Panc1 (cell line): ENCODE data around the gene FRY. TPM values are rescaled to one million over a fixed set of nuclear protein-coding genes. Genes with fewer than 3 reads are reported as not detected.

Experiments
- ATAC-seq: fragments of 200-7000 bp; cut with Tn5 transposase; 2 replicates; pipeline ENCODE4 v1.9.1; 2020; ENCODE audit warnings: mild to moderate bottlenecking, moderate library complexity
- BruUV-seq: library from RNA; stranded (reverse); fragments of 400-500 nt; replicated peaks from 2 replicates; lab custom pipeline; 2021; lab: Mats Ljungman, UMichigan
- CTCF ChIA-PET: fragments of 300-600 bp; sonication (Branson Sonifier 250); formaldehyde crosslinking; loops from one replicate; lab custom pipeline; 2022; ENCODE audit warnings: antibody characterized with exemption; lab: Charles Lee
- POLR2A ChIA-PET: fragments of 300-600 bp; sonication (Branson Sonifier 250); formaldehyde crosslinking; loops from one replicate; lab custom pipeline; 2022; ENCODE audit warnings: antibody characterized with exemption; lab: Charles Lee
- DNase-seq: peaks from one replicate; pipeline ENCODE4 v3.0.0-alpha.2; 2010; ENCODE audit warnings: low read depth, low spot score
- H3K27ac ChIP-seq: 2 replicates; pipeline ENCODE4 v1.5.1; 2011; ENCODE audit warnings: mild to moderate bottlenecking, low read length, inconsistent platforms
- H3K27me3 ChIP-seq: fragments of 200-500 bp; sonication (Bioruptor generic); 2 replicates; pipeline ENCODE4 v1.6.0; 2014; ENCODE audit warnings: low read length, inconsistent platforms; ENCODE audit not compliant: control insufficient read depth, insufficient read depth
- H3K36me3 ChIP-seq: fragments of 200-500 bp; sonication (Bioruptor generic); 2 replicates; pipeline ENCODE4 v1.5.1; 2014; ENCODE audit warnings: inconsistent platforms, mild to moderate bottlenecking, low read length, moderate library complexity; ENCODE audit not compliant: control insufficient read depth, insufficient read depth
- H3K4me1 ChIP-seq: 2 replicates; pipeline ENCODE4 v1.5.1; 2011; ENCODE audit warnings: inconsistent platforms, mild to moderate bottlenecking, low read length, moderate library complexity; ENCODE audit not compliant: control insufficient read depth, insufficient read depth
- H3K4me3 ChIP-seq, 2 experiments: 2 replicates each; pipeline ENCODE4 v1.5.1; 2011 to 2012; ENCODE audit warnings: low read depth in 2 of 2, low read length in 2 of 2, mild to moderate bottlenecking in 2 of 2, inconsistent platforms in 1 of 2, moderate library complexity in 1 of 2
- H3K9me3 ChIP-seq: fragments of 200-500 bp; sonication (Bioruptor generic); 2 replicates; pipeline ENCODE4 v1.5.1; 2014; ENCODE audit warnings: low read depth, mild to moderate bottlenecking, inconsistent platforms, low read length, moderate library complexity; ENCODE audit not compliant: control insufficient read depth, insufficient read depth
- CTCF ChIP-seq: fragments of 450-650 bp; IDR thresholded peaks from 2 replicates; pipeline ENCODE4 v1.5.1; 2017; ENCODE audit warnings: mild to moderate bottlenecking
- POLR2AphosphoS5 ChIP-seq: IDR thresholded peaks from 2 replicates; pipeline ENCODE4 v1.6.1; 2012; ENCODE audit warnings: mild to moderate bottlenecking, low read depth, low read length, moderate library complexity
- REST ChIP-seq, 2 experiments: IDR thresholded peaks; 2 replicates each; pipeline ENCODE4 v1.6.1; 2011 to 2012; ENCODE audit warnings: low read depth in 2 of 2, control low read depth in 1 of 2, low read length in 1 of 2, mild to moderate bottlenecking in 1 of 2, moderate library complexity in 1 of 2; ENCODE audit not compliant: insufficient read depth in 1 of 2
- SIN3A ChIP-seq: IDR thresholded peaks from 2 replicates; pipeline ENCODE4 v1.6.1; 2012; ENCODE audit warnings: low read depth, mild to moderate bottlenecking, low read length, moderate library complexity, borderline replicate concordance; ENCODE audit not compliant: insufficient read depth
- TCF7L2 ChIP-seq: IDR thresholded peaks from 2 replicates; pipeline ENCODE4 v1.6.1; 2011; ENCODE audit warnings: mild to moderate bottlenecking, low read depth, low read length, inconsistent platforms
- in situ Hi-C: cut with HindIII; loops from 2 replicates; pipeline ENCODE4 v1.10.0; 2016; ENCODE audit warnings: low sequenced_read_pairs, low pct_unique_long_range_greater_than_20kb
- intact Hi-C: fragments of 100-400 bp; cut with micrococcal nuclease; formaldehyde crosslinking; loops from one replicate; pipeline ENCODE4 v1.10.0; 2022; ENCODE audit not compliant: unreplicated experiment
- total RNA-seq: library from RNA; stranded (reverse); gene quantifications from one replicate; pipeline ENCODE4 v1.2.1, GENCODE V29; 2021; ENCODE audit not compliant: unreplicated experiment

Gene FRY
- total RNA-seq, 1 experiment from 2014 or later = 0.18 TPM

- Histone ChIP-seq H3K4me3 (no peak overlapping the region), H3K36me3 (no peaks in the 10 kb centered on the region), H3K27ac (no peak overlapping the region), H3K27me3 (no peaks in the 10 kb centered on the region), H3K4me1 (no peaks in the 10 kb centered on the region), H3K9me3 (no peaks in the 10 kb centered on the region)
- in situ Hi-C loops (no loop called here), intact Hi-C loops (no loop called here)
- ATAC-seq (no peak), DNase-seq (no peak)
- ChIA-PET CTCF (no interaction called here), POLR2A (no interaction called here)
- BruUV-seq = no TSS peak
- TF ChIP-seq REST (IDR thresholded peaks at IDR 0.05; ENCODE audit: insufficient read depth in 1 of 2, low read depth in 2 of 2, low read length in 1 of 2) = no peak
- TF ChIP-seq TCF7L2 = no peak
- TF ChIP-seq CTCF = no peak
- TF ChIP-seq POLR2AphosphoS5 = no peak
- TF ChIP-seq SIN3A = no peak
Observed at GRCh38 chr13:32127691-32128090, 96.1 kb downstream of the FRY start.

- POLR2A ChIA-PET = interaction anchor here (0.6 kb wide), 1 partner anchor 721 kb away, joined by 3 read pairs; no protein-coding TSS in a partner anchor
Observed at GRCh38 chr13:32134241-32135055, 102.9 kb downstream of the FRY start.

More at GRCh38 chr13:32134241-32135055, 102.9 kb downstream of the FRY start:
- CTCF ChIA-PET = no interaction called here
- intact Hi-C loops (no loop called here), in situ Hi-C loops (no loop called here)
- Histone ChIP-seq H3K36me3 (no peaks in the 10 kb centered on the region), H3K9me3 (no peaks in the 10 kb centered on the region), H3K27me3 (no peaks in the 10 kb centered on the region), H3K4me1 (no peaks in the 10 kb centered on the region), H3K27ac (no peak overlapping the region), H3K4me3 (no peak overlapping the region)
- TF ChIP-seq REST (IDR thresholded peaks at IDR 0.05; ENCODE audit: insufficient read depth in 1 of 2, low read depth in 2 of 2, low read length in 1 of 2) (no peak), CTCF (no peak), POLR2AphosphoS5 (no peak), TCF7L2 (no peak), SIN3A (no peak)
- DNase-seq (no peak), ATAC-seq (no peak)
- BruUV-seq = no TSS peak
